GM10847 (cell line): ENCODE data around the gene METTL24.

Experiments
- POLR2A ChIP-seq: IDR thresholded peaks from 2 replicates; pipeline ENCODE4 v1.6.1; 2011; ENCODE audit not compliant: insufficient read length; ENCODE audit errors: extremely low read depth

The METTL24 gene

DNA sequence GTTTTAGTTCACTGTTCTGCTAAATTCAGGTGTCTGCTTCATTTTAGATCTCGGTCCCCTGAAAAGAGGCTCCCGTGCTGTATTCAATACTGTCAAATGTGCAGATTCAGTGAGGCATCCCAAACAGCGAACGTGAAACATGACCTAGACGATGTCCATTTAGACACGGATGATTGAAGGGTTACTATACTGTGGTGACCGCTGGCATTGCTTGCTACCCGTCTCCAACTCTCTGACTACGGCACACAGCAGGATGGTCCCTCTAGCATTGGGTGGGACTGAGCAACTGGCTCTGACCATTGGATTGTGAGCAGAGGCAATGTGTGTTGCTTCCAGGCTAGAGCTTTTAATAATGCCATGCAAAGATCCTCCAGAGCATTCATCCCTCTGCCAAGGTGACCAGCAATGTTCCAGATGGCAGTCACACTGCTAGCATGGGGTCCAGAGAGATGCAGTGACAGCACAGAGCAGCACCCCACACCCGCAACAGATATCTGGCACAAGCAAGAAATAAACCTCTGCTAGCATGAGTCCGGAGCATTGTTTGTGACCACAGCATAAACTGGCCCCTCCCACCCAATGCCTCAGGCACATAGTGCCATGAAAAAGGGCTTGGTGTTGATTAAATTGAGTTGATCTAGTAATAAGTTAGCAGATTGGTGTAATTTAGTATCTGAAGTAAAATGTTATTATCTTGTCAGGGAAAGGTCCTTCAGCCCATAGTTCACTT lies 9.0 kb downstream of the METTL24 start:
- TF ChIP-seq POLR2A: no peak

DNA sequence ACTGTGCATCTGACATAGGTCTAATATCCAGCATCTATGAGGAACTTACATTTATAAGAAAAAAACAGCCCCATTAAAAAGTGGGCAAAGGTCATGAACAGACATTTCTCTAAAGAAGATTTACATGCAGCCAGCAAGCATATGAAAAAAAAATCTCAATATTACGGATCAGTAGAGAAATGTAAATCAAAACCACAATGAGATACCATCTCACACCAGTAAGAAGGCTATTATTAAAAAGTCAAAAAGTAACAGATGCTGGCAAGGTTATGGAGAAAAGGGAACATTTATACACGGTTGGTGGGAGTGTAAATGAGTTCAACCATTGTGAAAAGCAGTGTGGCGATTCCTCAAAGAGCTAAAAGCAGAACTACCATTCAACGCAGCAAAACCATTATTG lies 13.1 kb downstream of the METTL24 start:
- TF ChIP-seq POLR2A: no peak

DNA sequence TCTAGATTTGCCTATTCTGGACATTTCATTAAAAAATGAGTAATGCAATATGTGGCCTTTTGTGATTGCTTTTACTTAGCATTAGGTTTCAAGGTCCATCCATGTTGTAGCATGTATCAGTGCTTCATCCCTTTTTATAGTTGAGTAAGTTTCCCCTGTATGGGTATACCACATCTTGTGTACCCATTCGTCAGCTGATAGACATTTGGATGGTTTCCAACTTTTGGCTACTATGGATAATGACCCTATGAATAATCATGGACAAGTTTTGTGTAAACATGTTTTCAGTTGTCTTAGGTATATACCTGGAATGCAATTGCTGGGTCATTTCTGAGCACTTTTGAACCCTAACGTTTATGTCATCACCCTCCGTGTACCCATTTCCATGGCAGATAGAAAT lies 15.4 kb downstream of the METTL24 start:
- no peak for TF ChIP-seq POLR2A

DNA sequence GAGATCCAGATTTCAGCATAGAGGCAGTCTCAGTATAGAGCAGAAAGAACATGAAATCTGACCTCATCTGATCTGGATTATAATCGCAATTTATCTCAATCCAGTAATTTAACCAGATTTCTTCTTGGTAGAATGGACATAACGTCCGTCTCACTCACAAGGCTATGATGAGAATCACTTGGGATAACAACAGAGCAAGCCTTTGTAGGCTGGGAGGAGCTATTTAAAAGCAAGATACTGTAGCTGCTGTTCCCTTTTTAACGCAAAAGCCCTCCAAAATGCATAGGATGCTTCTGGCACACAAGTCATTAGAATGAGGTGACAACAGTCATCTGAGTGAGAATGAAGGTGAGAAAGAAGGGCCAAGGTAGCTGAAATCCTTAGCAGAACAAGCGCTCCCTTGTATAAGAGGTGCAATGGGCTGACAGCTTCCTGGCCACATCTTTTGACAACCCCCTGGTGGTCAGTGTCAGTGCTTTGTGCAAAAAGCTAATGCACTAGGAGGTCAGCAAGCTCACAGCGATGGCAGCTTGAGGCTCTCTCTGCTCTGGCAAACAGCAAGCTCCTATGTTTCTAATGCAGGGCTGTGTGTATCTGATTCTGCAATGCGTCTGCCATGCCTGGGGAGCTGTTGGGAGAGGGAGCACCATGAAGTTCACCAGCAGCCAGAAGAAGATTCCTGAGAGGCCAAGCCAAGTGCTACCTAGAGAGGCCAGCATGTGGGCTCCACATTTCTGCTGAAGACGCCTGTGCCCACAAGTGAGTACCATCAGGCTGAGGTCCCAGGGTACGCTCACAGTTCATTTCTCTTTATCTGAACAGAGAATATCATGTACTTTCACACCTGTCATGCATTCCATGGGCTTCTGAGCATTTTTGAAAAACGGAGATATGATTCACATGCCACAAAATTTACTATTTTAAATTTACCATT lies 16.2 kb downstream of the METTL24 start:
- no peak for TF ChIP-seq POLR2A

DNA sequence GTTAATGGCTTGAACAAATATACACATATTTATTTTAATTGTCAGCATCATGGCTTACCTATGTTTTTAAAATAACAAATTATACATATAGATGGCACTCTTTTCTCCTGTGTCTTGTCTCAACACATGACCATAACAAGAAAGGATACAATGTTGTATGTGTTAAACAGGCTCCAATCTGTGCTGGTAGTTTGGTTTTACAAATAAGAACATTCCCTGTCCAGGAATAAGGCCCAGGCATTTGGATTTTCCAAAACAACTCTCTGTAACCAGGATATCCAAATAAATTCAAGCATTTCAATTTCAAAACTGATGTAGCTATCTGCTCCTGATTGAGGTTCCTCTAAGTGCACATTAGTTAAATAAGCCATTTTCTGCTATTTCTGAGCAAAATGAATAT lies 17.1 kb downstream of the METTL24 start:
- no peak for TF ChIP-seq POLR2A

DNA sequence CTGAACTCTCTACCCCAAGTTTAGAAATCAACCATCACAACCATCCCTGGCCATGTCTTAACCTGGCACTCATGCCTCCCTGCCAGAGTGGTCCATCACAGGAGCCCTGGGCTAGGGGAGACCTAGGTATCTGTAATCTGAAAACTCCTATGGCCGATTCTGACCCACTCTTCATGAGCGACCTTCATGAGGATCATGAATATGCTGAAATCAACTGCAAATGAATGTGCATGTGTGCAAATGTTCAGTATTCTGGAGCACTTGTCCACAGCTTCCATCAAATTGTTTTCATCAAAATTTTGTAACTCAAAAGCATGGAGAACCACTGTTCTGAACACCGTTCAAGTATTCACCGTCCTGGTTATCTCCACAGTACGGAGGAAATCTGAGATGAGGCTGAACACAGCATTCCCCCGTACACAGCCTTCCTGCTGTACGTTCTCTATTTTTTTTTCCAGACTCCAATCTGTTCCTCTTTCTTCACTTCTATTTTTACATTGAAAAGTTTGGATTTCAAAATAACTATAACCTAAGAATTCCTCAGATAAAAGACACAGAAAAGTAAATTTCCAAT lies 17.7 kb downstream of the METTL24 start:
- TF ChIP-seq POLR2A: no peak

DNA sequence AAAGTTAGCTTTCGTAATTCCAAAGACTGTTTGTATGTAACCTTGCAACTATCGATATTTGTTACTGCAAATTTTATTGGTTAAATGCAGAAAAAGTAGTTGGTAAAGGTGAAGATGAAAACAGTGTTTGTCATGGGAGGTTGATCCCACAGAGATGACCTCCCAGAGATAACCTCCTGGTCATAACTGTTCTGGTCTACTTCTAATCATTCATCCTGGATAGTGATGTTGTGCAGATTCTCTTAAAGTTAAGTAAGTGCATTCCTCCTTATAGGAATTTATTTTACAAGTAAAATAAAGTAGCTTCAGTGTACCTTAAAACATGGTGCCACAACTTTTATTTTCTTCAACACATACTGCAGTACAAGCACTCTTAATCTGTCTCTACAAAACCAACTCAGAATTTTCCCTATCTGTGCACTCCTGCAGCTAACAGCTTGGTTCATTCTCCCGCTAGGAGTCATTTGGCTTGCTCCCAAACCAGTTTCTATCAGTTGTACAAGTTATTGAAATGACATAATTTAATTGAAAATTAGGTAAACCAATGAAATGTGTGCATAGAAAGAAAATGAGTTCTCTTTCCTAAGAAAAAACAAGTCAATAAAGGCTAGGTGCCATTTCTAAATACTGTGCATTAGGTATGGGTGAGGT lies 19.2 kb downstream of the METTL24 start:
- no peak for TF ChIP-seq POLR2A

DNA sequence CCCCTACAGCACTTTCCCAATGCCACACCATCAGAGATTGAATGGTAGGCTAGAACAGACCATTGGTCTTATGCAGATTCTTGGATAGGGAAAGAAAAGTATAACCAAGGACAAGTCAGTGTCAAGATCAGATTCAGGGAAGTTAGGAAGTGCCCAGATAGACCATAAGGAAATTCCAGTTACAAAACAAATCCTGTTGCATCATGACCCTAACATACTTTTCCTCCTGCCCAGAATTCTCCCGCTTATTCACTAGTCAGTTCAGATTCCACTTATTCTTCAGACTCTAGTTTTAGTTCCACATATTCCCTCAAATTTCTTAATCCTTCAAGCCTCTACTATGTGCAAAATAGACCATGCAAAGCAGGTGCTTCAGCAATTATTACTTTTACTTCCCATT lies 20.7 kb downstream of the METTL24 start:
- TF ChIP-seq POLR2A: no peak

DNA sequence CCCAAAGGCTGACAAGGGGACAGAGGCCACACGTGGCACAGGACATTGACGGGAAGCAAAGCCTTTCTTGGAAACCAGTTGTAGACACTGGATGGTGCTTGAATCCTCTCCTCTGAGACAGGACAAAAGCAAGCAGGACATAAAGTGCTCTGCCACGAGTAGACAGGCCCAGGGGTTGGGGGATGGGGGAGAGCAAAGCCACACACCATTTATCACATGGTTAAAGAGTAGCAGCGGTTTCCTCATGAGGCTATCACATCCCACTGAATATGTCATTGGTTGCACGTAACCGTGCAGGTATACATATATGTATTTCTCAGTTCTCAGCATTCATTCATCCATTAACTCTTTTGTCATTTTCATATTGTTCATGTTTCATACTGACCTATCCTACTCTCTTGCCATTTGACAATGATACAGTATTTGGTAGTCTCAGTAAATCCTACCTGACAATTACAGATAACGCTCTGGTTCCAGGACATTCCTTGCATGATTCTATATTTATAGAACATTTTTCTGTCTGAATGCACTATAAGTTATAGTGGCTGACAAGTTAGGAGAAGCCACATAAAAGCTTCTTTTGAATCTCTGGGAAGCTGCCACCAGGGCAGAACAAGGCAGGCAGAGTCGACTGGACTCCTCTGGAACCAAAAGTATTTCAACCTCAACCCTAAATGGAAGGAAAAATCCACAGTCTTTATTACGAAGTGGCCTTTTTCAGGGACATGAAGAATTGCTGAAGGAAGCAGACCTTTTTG lies 23.5 kb downstream of the METTL24 start:
- TF ChIP-seq POLR2A: no peak

DNA sequence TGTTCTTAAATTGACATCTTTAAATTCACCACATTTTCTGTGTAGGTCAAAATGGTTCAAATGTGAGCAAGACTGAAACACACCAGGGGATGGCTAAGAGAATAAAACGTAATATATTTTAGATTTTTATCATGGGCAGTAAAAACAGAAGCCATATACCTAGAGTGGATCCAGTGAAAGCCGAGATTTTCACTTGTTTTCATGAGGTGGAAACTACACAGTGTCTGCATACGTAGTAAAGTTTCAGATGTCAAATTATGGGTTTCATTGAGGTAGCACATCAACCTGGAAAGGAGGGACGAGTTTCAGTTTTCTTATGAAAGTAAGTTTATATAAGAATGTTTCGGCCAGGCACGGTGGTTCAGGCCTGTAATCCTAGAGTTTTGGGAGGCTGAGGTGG lies 25.9 kb downstream of the METTL24 start:
- no peak for TF ChIP-seq POLR2A

DNA sequence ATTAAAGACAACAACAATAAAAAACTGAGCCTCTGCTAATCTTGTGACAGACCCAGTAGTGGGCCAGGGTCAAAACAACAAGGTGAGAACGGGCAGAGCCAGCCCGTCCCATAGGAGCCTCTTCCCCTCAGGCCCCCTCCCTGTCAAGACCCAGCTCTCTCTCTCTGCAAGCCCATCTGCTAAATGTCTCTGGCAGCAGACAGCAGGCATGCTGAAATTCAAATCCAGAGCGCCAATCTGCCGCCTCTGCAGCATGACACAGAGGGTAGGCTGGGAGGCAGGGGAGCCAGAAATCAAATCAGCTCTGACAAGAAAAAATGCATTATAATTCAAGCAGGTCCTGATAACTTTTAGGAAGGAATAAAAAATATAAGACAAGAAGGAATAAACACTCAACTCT lies 26.3 kb downstream of the METTL24 start:
- TF ChIP-seq POLR2A: no peak

DNA sequence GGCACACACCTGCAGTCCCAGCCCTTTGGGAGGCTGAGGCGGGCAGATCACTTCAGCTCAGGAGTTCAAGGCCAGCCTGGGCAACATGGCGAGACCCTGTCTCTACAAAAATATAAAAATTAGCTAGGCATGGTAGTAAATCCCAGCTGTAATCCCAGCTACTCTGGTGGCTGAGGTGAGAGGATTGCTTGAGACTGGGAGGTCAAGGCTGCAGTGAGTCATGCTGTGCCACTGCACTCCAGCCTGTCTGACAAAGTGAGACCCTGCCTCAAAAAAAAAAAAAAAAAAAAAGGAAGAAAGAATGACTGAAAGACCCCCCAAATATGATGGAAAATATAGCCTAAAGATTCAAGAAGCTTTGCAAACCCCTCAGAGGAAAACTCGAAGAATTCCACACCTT lies 26.8 kb downstream of the METTL24 start:
- TF ChIP-seq POLR2A: no peak

DNA sequence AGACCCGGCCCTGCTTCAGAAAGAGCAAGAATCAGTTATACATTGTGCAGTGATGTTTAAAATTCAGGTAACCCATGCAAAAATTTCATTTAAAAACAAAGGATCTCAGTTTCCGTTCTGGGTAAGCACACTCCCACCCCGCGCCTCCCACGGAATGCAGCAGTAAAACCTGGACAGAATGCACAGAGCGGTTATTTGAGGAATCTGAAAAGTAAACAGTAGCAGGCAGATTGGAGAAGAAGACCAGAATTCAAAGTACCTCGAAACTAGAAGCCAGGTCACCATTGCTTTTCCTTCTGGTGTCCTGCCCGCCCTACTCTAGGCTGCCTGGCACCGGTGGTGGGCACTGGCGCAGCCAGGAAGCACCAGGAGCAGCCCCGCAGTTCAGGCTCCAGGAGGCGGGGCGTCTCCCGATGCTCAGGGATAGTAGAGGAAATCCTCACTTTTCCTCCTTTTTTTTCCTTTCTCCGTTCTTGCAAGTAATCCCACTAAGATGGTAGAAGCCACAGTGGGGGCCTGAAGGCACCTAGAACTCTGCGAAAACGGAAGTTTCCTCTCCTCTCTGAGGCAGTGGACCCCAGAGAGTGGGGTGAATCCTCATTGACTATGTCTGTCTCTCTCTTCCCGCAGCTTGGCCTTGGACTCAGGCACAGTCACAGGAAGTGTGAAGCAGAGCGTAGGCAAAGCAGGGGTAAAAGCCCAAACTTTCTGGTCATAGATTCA lies 28.3 kb downstream of the METTL24 start:
- no peak for TF ChIP-seq POLR2A

DNA sequence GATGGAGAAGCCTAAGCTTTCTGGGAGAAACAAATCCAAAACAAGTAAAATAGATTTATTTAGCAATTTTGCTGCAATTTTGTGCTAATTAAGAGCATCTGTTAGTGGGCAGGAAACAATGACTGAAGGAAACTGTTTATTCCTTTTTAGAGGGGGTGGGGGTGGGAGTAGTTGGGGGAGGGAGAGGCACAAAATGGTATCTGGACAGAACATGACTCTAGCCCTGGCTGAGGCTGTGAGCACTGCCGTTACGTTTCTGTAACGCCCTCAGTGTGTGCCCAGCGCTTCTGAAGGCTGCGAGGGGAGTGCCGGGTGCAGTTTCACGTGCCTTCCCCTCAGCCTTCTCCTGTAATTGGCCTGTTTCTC lies 28.8 kb downstream of the METTL24 start:
- no peak for TF ChIP-seq POLR2A
